Common myeloid progenitor, CD34-positive (primary cell): ENCODE results near the gene POU2F2.

Experiments
- CTCF ChIA-PET: fragments of 350-600 bp; sonication (Branson Sonifier 250); formaldehyde crosslinking; loops from one replicate; lab custom pipeline; 2021; ENCODE audit warnings: antibody characterized with exemption; lab: Charles Lee
- POLR2A ChIA-PET: fragments of 350-600 bp; sonication (Branson Sonifier 250); formaldehyde crosslinking; loops from one replicate; lab custom pipeline; 2021; ENCODE audit warnings: antibody characterized with exemption; lab: Charles Lee
- DNase-seq, 3 donors: peaks; one replicate each; pipeline versions ENCODE4 v3.0.0 to v3.0.0-alpha.2; 2013
- H3K27ac ChIP-seq, 2 experiments: 1 replicate in 1 of 2; 2 replicates in 1 of 2; pipeline ENCODE4 v1.7.0; 2013; ENCODE audit warnings: inconsistent platforms in 2 of 2, low read length in 2 of 2, mild to moderate bottlenecking in 2 of 2, low read depth in 1 of 2, moderate library complexity in 1 of 2; ENCODE audit not compliant: severe bottlenecking in 2 of 2, insufficient read depth in 1 of 2, poor library complexity in 1 of 2
- H3K27me3 ChIP-seq, 5 experiments: replicated peaks in 2 of 5; 1 replicate in 3 of 5; 2 replicates in 2 of 5; pipeline versions ENCODE4 v1.6.1 to v1.7.0; 2013; ENCODE audit warnings: low read length in 4 of 5, mild to moderate bottlenecking in 2 of 5, moderate library complexity in 2 of 5, inconsistent platforms in 1 of 5; ENCODE audit not compliant: insufficient read depth in 5 of 5, control insufficient read depth in 4 of 5
- H3K36me3 ChIP-seq, 4 experiments: 1 replicate in 2 of 4; 2 replicates in 2 of 4; pipeline versions ENCODE4 v1.6.1 to v1.7.0; 2013; ENCODE audit warnings: low read length in 3 of 4, control low read depth in 1 of 4, mild to moderate bottlenecking in 1 of 4; ENCODE audit not compliant: control insufficient read depth in 4 of 4, insufficient read depth in 4 of 4
- H3K4me1 ChIP-seq, 4 experiments: 1 replicate in 3 of 4; 2 replicates in 1 of 4; pipeline versions ENCODE4 v1.6.1 to v1.7.1; 2013; ENCODE audit warnings: low read length in 3 of 4, mild to moderate bottlenecking in 3 of 4, control low read depth in 1 of 4, inconsistent platforms in 1 of 4, moderate library complexity in 1 of 4; ENCODE audit not compliant: control insufficient read depth in 4 of 4, insufficient read depth in 4 of 4; ENCODE audit errors: control extremely low read depth in 1 of 4
- H3K4me3 ChIP-seq, 7 experiments: 1 replicate in 4 of 7; 2 replicates in 3 of 7; pipeline versions ENCODE4 v1.5.1 to v1.7.0; 2013; ENCODE audit warnings: mild to moderate bottlenecking in 7 of 7, low read length in 6 of 7, moderate library complexity in 6 of 7, inconsistent platforms in 2 of 7, low read depth in 2 of 7, control low read depth in 1 of 7; ENCODE audit not compliant: insufficient read depth in 4 of 7, control insufficient read depth in 1 of 7; ENCODE audit errors: extremely low read depth in 1 of 7
- H3K9me3 ChIP-seq, 5 experiments: 1 replicate in 4 of 5; 2 replicates in 1 of 5; pipeline versions ENCODE4 v1.6.1 to v1.7.1; 2013; ENCODE audit warnings: low read length in 4 of 5, mild to moderate bottlenecking in 2 of 5, inconsistent platforms in 1 of 5, low read depth in 1 of 5, moderate library complexity in 1 of 5; ENCODE audit not compliant: control insufficient read depth in 4 of 5, insufficient read depth in 2 of 5; ENCODE audit errors: control extremely low read depth in 1 of 5
- WGBS: methylation state at CpG from one replicate; pipeline ENCODE4 v1.1.5; 2013; ENCODE audit not compliant: insufficient coverage; 5-methylcytosine and 5-hydroxymethylcytosine counted together

POU2F2 gene

DNA sequence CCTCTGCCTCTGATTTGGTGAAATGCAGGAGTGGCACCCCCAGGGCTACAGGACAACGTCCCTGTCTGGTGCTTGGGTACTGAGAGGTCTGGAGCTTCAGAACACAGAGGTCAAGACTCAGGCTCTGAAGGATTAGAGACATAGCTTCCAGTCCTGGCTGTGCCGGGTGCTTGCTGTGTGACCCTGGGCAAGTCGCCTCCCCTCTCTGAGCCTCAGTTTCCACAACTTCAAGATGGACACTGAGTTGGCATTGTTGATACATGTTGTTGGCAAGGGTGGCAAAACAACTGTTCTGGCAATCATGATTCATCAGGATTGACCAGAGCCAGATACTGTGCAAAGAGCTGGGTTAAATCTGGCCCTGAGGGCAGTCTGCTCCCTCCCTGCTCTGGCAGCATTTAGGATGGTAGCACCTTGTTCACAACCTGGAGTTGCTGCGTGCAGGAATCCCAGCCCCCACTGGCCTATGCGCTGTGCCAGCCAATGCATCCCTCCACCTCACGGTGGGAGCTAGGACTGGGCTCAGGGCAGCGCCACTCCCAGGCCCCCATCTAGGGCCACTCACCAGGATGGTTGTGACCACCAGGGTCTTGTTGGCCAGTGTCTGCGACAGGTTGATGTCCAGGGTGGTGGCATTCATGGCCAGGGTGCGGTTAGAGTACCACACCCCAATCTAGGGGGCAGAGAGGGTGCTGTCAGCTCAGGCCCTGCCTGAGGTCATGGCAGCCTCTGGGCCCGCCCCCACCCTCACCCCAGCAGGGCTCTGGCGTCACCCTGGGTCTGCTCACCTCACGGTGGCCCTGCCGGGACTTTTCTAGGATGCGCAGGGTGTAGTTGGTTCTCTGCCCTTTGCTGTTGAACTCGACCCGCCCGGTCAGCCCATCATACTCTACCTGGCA is 79.0 kb downstream of the POU2F2 start:
- POLR2A ChIA-PET, result no interaction called here
- no peaks in the 10 kb centered on the region for H3K9me3 ChIP-seq

DNA sequence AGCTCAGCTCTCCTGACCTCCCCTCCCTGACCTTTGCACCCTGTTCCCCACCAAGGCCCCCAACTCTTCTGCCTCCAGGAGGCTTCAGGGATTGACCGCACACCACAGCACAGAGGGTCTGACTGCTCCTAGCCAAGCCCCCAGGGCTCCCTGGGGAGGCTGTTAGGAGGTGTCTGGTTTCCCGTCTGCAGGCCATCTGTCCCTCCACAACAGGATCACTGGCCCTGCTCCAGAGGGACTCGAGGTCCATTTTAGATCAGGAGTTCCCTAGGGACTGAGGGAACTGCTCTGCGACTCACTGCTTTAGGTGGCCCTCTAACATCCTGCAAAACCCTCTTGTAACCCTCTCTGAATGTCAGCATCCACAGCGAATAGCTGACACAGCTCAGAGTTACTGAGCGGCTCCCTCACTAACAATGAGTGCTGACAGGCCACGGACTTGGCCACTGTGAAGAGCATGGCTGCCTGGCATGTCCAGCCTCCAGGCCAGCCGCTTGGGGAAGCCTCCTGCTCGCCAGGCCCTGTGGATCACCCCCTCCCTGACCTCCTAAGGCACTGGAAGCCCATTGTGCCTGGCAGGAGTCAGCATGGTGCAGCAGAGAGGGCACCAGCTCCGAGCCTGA is 79.9 kb downstream of the POU2F2 start:
- no peak overlapping the region for H3K27ac ChIP-seq
- peaks cover 15 to 68% (median 44%) of the 10 kb centered on the region in 4 experiments for H3K36me3 ChIP-seq
- DNase-seq, result no peak
- H3K9me3 ChIP-seq, result no peaks in the 10 kb centered on the region
- POLR2A ChIA-PET, result interaction anchor here (1.3 kb wide), 1 partner anchor 13 kb away, joined by 3 read pairs; no protein-coding TSS in a partner anchor
- CTCF ChIA-PET, result interaction anchor here (0.5 to 1.7 kb wide), 2 partner anchors 18 to 184 kb away, joined by 3 to 5 read pairs; no protein-coding TSS in a partner anchor
- H3K4me3 ChIP-seq, result no peak overlapping the region
- H3K4me1 ChIP-seq, result peaks cover 0 to 4% (median 0%) of the 10 kb centered on the region in 4 experiments
- H3K27me3 ChIP-seq, result no peaks in the 10 kb centered on the region
- 98% methylated on average over 10 of the region's 10 CpGs for WGBS

More for the DNA sequence above, 79.0 kb downstream of the POU2F2 start:
- Histone ChIP-seq H3K4me1 (peaks cover 0 to 4% (median 0%) of the 10 kb centered on the region in 4 experiments), H3K27me3 (no peaks in the 10 kb centered on the region), H3K4me3 (no peak overlapping the region), H3K36me3 (peaks cover 15 to 75% (median 46%) of the 10 kb centered on the region in 4 experiments), H3K27ac (no peak overlapping the region)
- CTCF ChIA-PET, result interaction anchor here (0.5 to 1.7 kb wide), 3 partner anchors 18 to 183 kb away, joined by 3 to 5 read pairs (median 3); no protein-coding TSS in a partner anchor
- 100% methylated on average over 10 of the region's 17 CpGs for WGBS
- DNase-seq, result no peak

DNA sequence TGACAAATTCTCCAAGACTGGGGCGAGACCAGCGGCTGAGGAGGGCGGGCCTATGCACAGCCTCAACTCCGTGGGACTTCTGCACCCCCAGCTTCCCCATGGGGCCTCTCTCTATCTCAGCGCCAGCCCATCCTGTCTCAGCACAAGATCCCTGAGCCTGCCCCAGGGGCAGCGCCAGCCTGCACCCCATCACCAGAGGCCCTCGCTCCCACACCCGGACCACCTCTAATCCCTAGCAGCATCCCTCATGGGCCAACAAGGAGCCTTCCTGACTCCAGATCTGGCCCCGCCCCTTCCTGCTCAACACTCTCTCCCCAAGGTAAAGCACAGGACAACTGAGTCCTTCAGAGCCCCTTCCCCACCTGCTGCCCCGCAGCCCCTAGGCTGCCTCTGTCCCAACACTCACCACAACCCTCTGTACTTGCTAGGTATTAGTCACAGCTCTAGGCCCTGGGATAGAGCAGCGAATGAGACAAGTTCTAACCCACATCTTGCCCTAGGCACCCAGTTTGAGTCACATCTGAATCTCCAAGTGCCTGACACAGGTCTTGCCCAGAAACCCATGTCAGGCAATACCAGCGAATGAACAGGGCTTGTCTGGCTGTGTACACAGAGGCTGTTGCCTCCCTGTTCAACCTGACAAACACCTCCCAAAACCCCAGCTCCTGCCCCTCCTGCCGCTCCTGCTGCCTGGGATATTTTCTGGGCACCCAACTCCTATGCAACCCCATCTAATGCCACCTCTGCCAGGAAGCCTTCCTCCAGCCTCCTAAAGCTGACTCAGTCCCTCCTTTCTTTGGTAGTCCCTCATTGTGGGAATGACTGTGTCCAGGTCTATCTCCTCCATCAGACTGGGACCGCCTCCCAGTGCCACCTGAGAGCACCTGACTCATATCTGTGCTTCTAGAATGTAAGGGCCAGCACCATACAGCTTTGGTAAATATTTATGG is 80.8 kb downstream of the POU2F2 start:
- no peaks in the 10 kb centered on the region for H3K4me1 ChIP-seq
- H3K27ac ChIP-seq, result no peak overlapping the region
- no peak for DNase-seq
- no peaks in the 10 kb centered on the region for H3K27me3 ChIP-seq
- no peaks in the 10 kb centered on the region for H3K9me3 ChIP-seq
- no peak overlapping the region for H3K4me3 ChIP-seq
- POLR2A ChIA-PET, result interaction anchor here (0.7 to 1.3 kb wide), 3 partner anchors 12 to 27 kb away, joined by 3 read pairs; no protein-coding TSS in a partner anchor
- CTCF ChIA-PET, result interaction anchor here (1.7 kb wide), 1 partner anchor 17 kb away, joined by 5 read pairs; no protein-coding TSS in a partner anchor
- H3K36me3 ChIP-seq, result peaks cover 11 to 64% (median 40%) of the 10 kb centered on the region in 4 experiments
- 98% methylated on average over 11 of the region's 14 CpGs for WGBS

DNA sequence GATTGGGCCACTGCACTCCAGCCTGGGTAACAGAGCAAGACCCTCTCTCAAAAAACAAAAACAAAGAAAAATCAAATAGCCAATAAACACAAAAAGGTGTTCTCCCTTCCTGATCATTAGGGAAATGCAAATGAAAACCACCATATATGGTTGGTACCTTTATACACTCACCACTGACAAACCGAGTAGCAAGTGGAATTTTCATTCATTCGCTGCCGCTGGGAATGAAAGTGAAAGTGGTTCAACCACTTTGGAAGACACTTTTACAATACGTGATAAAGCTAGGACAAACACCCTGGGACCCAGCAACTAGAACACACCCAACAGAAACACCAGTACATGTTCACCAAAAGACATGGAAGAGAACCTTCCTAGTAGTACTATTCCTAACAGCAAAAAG is 83.3 kb downstream of the POU2F2 start:
- Histone ChIP-seq H3K4me3 (no peak overlapping the region), H3K9me3 (no peaks in the 10 kb centered on the region), H3K27ac (no peak overlapping the region), H3K36me3 (peaks cover 3 to 63% (median 37%) of the 10 kb centered on the region in 4 experiments), H3K27me3 (no peaks in the 10 kb centered on the region), H3K4me1 (no peaks in the 10 kb centered on the region)
- ChIA-PET POLR2A (no interaction called here), CTCF (interaction anchor here (1.0 to 1.6 kb wide), 2 partner anchors 10 to 18 kb away, joined by 3 to 4 read pairs; no protein-coding TSS in a partner anchor)
- 90% methylated on average over 3 of the region's 4 CpGs for WGBS
- no peak for DNase-seq

DNA sequence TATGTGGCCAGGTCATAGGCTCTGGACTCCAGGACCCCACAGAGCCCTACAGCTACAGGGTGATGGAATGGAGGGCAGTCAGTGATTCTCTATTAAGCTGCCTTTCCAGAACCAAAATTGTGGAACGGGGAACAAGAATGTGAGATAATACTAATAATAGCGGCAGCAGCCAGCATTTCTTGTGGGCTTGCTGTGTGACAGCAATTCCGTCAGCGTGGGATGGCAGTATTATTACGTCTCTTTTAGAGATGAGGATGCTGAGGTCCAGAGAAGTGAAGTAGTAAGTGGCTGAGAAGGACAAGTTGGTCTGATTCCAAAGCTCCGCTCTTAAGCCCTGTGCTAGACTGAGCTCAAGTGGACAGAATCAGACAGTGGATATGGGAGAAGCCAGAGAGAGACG is 86.7 kb downstream of the POU2F2 start:
- Histone ChIP-seq H3K36me3 (peaks cover 2 to 54% (median 28%) of the 10 kb centered on the region in 4 experiments), H3K4me1 (no peaks in the 10 kb centered on the region), H3K27me3 (no peaks in the 10 kb centered on the region), H3K4me3 (no peak overlapping the region), H3K9me3 (no peaks in the 10 kb centered on the region), H3K27ac (peak overlapping the region in 1 of 2 experiments; percentile 2)
- DNase-seq, result no peak
- CTCF ChIA-PET, result interaction anchor here (0.8 to 1.3 kb wide), 2 partner anchors 11 to 17 kb away, joined by 3 to 4 read pairs; no protein-coding TSS in a partner anchor
- 96% methylated on average over 6 of the region's 7 CpGs for WGBS
- POLR2A ChIA-PET, result no interaction called here

DNA sequence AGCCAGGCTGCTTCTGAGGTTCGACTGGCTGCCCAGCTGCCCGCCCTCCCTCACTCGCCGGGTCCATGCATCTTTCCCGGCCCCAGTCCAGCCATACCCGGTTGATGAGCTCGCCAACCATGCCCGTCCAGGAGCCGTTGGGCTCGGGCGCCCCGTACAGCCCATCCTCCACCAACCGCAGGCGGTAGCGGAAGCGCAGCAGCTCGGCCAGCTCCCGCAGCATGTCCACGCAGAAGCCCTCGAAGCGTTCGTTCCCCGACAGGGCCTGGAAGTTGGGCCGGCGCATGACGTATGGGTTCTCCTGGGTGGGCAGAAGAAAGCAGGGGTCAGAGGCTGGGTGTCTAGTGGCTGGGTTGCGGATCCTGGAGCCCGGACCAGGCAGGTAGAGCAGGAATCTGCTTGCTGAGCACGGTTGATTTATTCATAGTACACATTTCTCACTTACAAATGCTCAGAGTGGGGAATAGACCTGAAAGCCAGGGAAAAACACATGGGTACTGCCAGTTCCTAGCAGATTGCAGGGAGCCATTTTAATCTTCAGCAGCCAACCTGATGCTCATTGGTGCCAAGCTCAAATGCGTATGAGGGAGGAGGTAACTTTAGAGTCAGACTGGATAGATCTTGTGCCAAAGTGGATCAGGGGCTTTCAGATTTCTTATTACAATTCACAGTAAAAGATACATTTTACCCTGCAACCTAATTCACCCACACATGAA is 89.6 kb downstream of the POU2F2 start:
- ChIA-PET POLR2A (interaction anchor here (0.6 kb wide), 1 partner anchor 30 kb away, joined by 3 read pairs; no protein-coding TSS in a partner anchor), CTCF (no interaction called here)

More for the DNA sequence above, 89.6 kb downstream of the POU2F2 start:
- no peaks in the 10 kb centered on the region for H3K27me3 ChIP-seq
- no peak overlapping the region for H3K27ac ChIP-seq
- no peaks in the 10 kb centered on the region for H3K9me3 ChIP-seq
- peaks cover 7 to 76% (median 37%) of the 10 kb centered on the region in 4 experiments for H3K36me3 ChIP-seq
- no peak for DNase-seq
- H3K4me3 ChIP-seq, result no peak overlapping the region
- 97% methylated on average over 25 of the region's 30 CpGs for WGBS
- no peaks in the 10 kb centered on the region for H3K4me1 ChIP-seq
